NCI-H146 treated with DMSO at 0.1 percent for 48 hours (cell line): Measurements from ENCODE around the gene PLA2G5.
"Not testable (repeated sequence)": the region's sequence is repeated elsewhere in the genome, so short reads cannot be mapped to it uniquely, and the experiment has no call there.

Source experiments
- DNase-seq: peaks from one replicate; lab custom pipeline; 2025; ENCODE audit not compliant: unreplicated experiment; lab: John Stamatoyannopoulos, UW

Gene PLA2G5

GRCh38 chr1:20069874-20070273 lies at the start of gene PLA2G5:
PLA2G5 (plus strand) TSS chr1:20070194; CDS start chr1:20084831, 14,637 bp downstream.
- no peak for DNase-seq

GRCh38 chr1:20028125-20028524 lies 41.9 kb upstream of the PLA2G5 start:
- DNase-seq: no peak

GRCh38 chr1:20028726-20029125 lies 41.3 kb upstream of the PLA2G5 start:
- DNase-seq: no peak

- DNase-seq: no peak
Measured at GRCh38 chr1:20029178-20029912, 40.6 kb upstream of the PLA2G5 start.

- not testable (repeated sequence) for DNase-seq
Measured at GRCh38 chr1:20030436-20031151, 39.4 kb upstream of the PLA2G5 start.

- DNase-seq: no peak
Measured at GRCh38 chr1:20031161-20031560, 38.8 kb upstream of the PLA2G5 start.

GRCh38 chr1:20031836-20032235 lies 38.2 kb upstream of the PLA2G5 start:
- no peak for DNase-seq

- no peak for DNase-seq
Measured at GRCh38 chr1:20032425-20032824, 37.6 kb upstream of the PLA2G5 start.

GRCh38 chr1:20033420-20033819 lies 36.6 kb upstream of the PLA2G5 start:
- DNase-seq: no peak

GRCh38 chr1:20035114-20035513 lies 34.9 kb upstream of the PLA2G5 start:
- DNase-seq: no peak

GRCh38 chr1:20037877-20038276 lies 32.1 kb upstream of the PLA2G5 start:
- DNase-seq: no peak

GRCh38 chr1:20047096-20047495 lies 22.9 kb upstream of the PLA2G5 start:
- no peak for DNase-seq

GRCh38 chr1:20048563-20048962 lies 21.4 kb upstream of the PLA2G5 start:
- no peak for DNase-seq

GRCh38 chr1:20049056-20049798 lies 20.8 kb upstream of the PLA2G5 start:
- DNase-seq: not testable (repeated sequence)

GRCh38 chr1:20051218-20051829 lies 18.7 kb upstream of the PLA2G5 start:
- no peak for DNase-seq

GRCh38 chr1:20052386-20052785 lies 17.6 kb upstream of the PLA2G5 start:
- DNase-seq: no peak

GRCh38 chr1:20057886-20058420 lies 12.0 kb upstream of the PLA2G5 start:
- no peak for DNase-seq

GRCh38 chr1:20058531-20058930 lies 11.5 kb upstream of the PLA2G5 start:
- no peak for DNase-seq

GRCh38 chr1:20059847-20060246 lies 10.1 kb upstream of the PLA2G5 start:
- DNase-seq: no peak

- DNase-seq: not testable (repeated sequence)
Measured at GRCh38 chr1:20060791-20061190, 9.2 kb upstream of the PLA2G5 start.

GRCh38 chr1:20061866-20062265 lies 8.1 kb upstream of the PLA2G5 start:
- no peak for DNase-seq
